HEK293T (cell line): ENCODE results near the gene FAM3A.
"Not testable (repeated sequence)": the region's sequence is repeated elsewhere in the genome, so short reads cannot be mapped to it uniquely, and the experiment has no call there.

Experiments
- BHLHE40 ChIP-seq: fragments of 450-650 bp; IDR thresholded peaks from 2 replicates; pipeline ENCODE4 v1.6.1; 2016; ENCODE audit warnings: mild to moderate bottlenecking, moderate library complexity, borderline replicate concordance
- CTBP1 ChIP-seq: fragments of 450-650 bp; IDR thresholded peaks from 2 replicates; pipeline ENCODE4 v1.6.1; 2016; ENCODE audit warnings: borderline replicate concordance
- ELF4 ChIP-seq: fragments of 450-650 bp; IDR thresholded peaks from 2 replicates; pipeline ENCODE4 v1.6.1; 2017; ENCODE audit warnings: antibody characterized with exemption
- FOXA1 ChIP-seq: fragments of 450-650 bp; IDR thresholded peaks from 2 replicates; pipeline ENCODE4 v1.6.1; 2016; ENCODE audit warnings: mild to moderate bottlenecking
- FOXK2 ChIP-seq: fragments of 450-650 bp; IDR thresholded peaks from 2 replicates; pipeline ENCODE4 v1.6.1; 2016; ENCODE audit warnings: mild to moderate bottlenecking
- FOXM1 ChIP-seq: fragments of 450-650 bp; IDR thresholded peaks from 2 replicates; pipeline ENCODE4 v1.6.1; 2017; ENCODE audit warnings: mild to moderate bottlenecking, borderline replicate concordance
- HDGF ChIP-seq: fragments of 450-650 bp; IDR thresholded peaks from 2 replicates; pipeline ENCODE4 v1.6.1; 2017; ENCODE audit warnings: antibody characterized with exemption, borderline replicate concordance
- LEF1 ChIP-seq: fragments of 450-650 bp; IDR thresholded peaks from 2 replicates; pipeline ENCODE4 v1.6.1; 2017; ENCODE audit warnings: mild to moderate bottlenecking, borderline replicate concordance
- NFRKB ChIP-seq: fragments of 450-650 bp; IDR thresholded peaks from 2 replicates; pipeline ENCODE4 v1.6.1; 2016; ENCODE audit warnings: mild to moderate bottlenecking, moderate library complexity
- PKNOX1 ChIP-seq: fragments of 450-650 bp; IDR thresholded peaks from 2 replicates; pipeline ENCODE4 v1.6.1; 2016
- SP1 ChIP-seq: fragments of 450-650 bp; IDR thresholded peaks from 2 replicates; pipeline ENCODE4 v1.6.1; 2017
- SUZ12 ChIP-seq: fragments of 450-650 bp; IDR thresholded peaks from 2 replicates; pipeline ENCODE4 v1.6.1; 2016; ENCODE audit warnings: mild to moderate bottlenecking
- TARDBP ChIP-seq: fragments of 450-650 bp; IDR thresholded peaks from 2 replicates; pipeline ENCODE4 v1.6.1; 2016
- ZNF384 ChIP-seq: fragments of 450-650 bp; IDR thresholded peaks from 2 replicates; pipeline ENCODE4 v1.6.1; 2016

- TF ChIP-seq LEF1, PKNOX1, SP1, FOXA1, TARDBP, BHLHE40, HDGF, ZNF384, NFRKB, SUZ12, FOXM1, CTBP1, ELF4, FOXK2: not testable (repeated sequence)
Observed at GRCh38 chrX:154558896-154559295, 42.9 kb upstream of the FAM3A start.
